OCI-LY7 (cell line): ENCODE data around the gene METTL21A. TPM values are rescaled to one million over a fixed set of nuclear protein-coding genes. Genes with fewer than 3 reads are reported as not detected.
"Not testable (repeated sequence)": the region's sequence is repeated elsewhere in the genome, so short reads cannot be mapped to it uniquely, and the experiment has no call there.

ENCODE experiments used
- BruUV-seq: library from RNA; stranded (reverse); fragments of 400-500 nt; replicated peaks from 2 replicates; lab custom pipeline; 2021; lab: Mats Ljungman, UMichigan
- CTCF ChIA-PET: fragments of 300-600 bp; sonication (Branson Sonifier 250); formaldehyde crosslinking; loops from one replicate; lab custom pipeline; 2022; ENCODE audit warnings: antibody characterized with exemption; ENCODE audit not compliant: unreplicated experiment; lab: Charles Lee
- POLR2A ChIA-PET: fragments of 300-600 bp; sonication (Branson Sonifier 250); formaldehyde crosslinking; loops from one replicate; lab custom pipeline; 2022; ENCODE audit warnings: antibody characterized with exemption; lab: Charles Lee
- DNase-seq: peaks from one replicate; pipeline ENCODE4 v3.0.0-alpha.2; 2015; ENCODE audit warnings: low spot score
- H2AFZ ChIP-seq: fragments of 200-600 bp; sonication (generic), shearing (Covaris generic); 2 replicates; pipeline ENCODE4 v1.6.1; 2014; ENCODE audit warnings: mild to moderate bottlenecking, antibody characterized with exemption, low read length, moderate library complexity
- H3K27ac ChIP-seq: fragments of 200-600 bp; sonication (generic); 2 replicates; pipeline ENCODE4 v1.5.1; 2014; ENCODE audit warnings: mixed run types, low read depth, mild to moderate bottlenecking, moderate library complexity, low read length, inconsistent platforms; ENCODE audit not compliant: poor library complexity, severe bottlenecking
- H3K36me3 ChIP-seq: fragments of 200-600 bp; sonication (generic); 2 replicates; pipeline ENCODE4 v1.6.1; 2014; ENCODE audit warnings: mild to moderate bottlenecking, antibody characterized with exemption, low read length, moderate library complexity, mixed read lengths; ENCODE audit not compliant: insufficient read depth
- H3K4me1 ChIP-seq: fragments of 200-600 bp; sonication (generic); 2 replicates; pipeline ENCODE4 v1.5.1; 2014; ENCODE audit warnings: mild to moderate bottlenecking, low read length; ENCODE audit not compliant: insufficient read depth, poor library complexity, severe bottlenecking
- H3K4me2 ChIP-seq: fragments of 200-600 bp; sonication (generic); 2 replicates; pipeline ENCODE4 v1.6.1; 2014; ENCODE audit warnings: mild to moderate bottlenecking, low read length
- H3K4me3 ChIP-seq: fragments of 200-600 bp; sonication (generic); 2 replicates; pipeline ENCODE4 v1.5.1; 2014; ENCODE audit warnings: mild to moderate bottlenecking, low read depth, low read length; ENCODE audit not compliant: poor library complexity, severe bottlenecking
- H3K79me2 ChIP-seq: fragments of 200-600 bp; sonication (generic); 2 replicates; pipeline ENCODE4 v1.6.1; 2016; ENCODE audit warnings: low read depth, mild to moderate bottlenecking, low read length, moderate library complexity, mixed read lengths; ENCODE audit not compliant: insufficient read depth
- H3K9me2 ChIP-seq: fragments of 200-600 bp; sonication (generic); 2 replicates; pipeline ENCODE4 v1.6.1; 2016; ENCODE audit warnings: mild to moderate bottlenecking, low read length, mixed read lengths; ENCODE audit not compliant: insufficient read depth
- H3K9me3 ChIP-seq: fragments of 200-600 bp; sonication (generic); 2 replicates; pipeline ENCODE4 v1.6.1; 2014; ENCODE audit warnings: mild to moderate bottlenecking, mixed run types, low read length, mixed read lengths
- H4K20me1 ChIP-seq: fragments of 200-600 bp; sonication (generic); 2 replicates; pipeline ENCODE4 v1.6.1; 2014; ENCODE audit warnings: mild to moderate bottlenecking, antibody characterized with exemption, low read length, moderate library complexity, mixed read lengths; ENCODE audit not compliant: insufficient read depth
- EZH2phosphoT487 ChIP-seq: fragments of 200-600 bp; sonication (generic); IDR thresholded peaks from 2 replicates; pipeline ENCODE4 v1.6.1; 2018; ENCODE audit warnings: low read depth, borderline replicate concordance, mild to moderate bottlenecking, mixed run types, antibody characterized with exemption, low read length, moderate library complexity, mixed read lengths
- intact Hi-C: fragments of 100-400 bp; cut with micrococcal nuclease; formaldehyde crosslinking; loops from one replicate; pipeline ENCODE4 v1.10.0; 2022; ENCODE audit not compliant: unreplicated experiment
- total RNA-seq, 2 experiments: library from RNA; depleted of rRNA in 1 of 2; stranded (reverse); fragments of >200 nt in 1 of 2; shearing (Covaris generic) in 1 of 2; gene quantifications; 2 replicates each; pipeline ENCODE4 v1.2.3, GENCODE V29; 2014 to 2022
- TF ChIP-seq, protein P1 (sequence below): fragments of 200-600 bp; sonication (generic); conservative IDR thresholded peaks from 2 replicates; pipeline ENCODE4 v1.5.1; 2014; ENCODE audit warnings: mild to moderate bottlenecking, antibody characterized with exemption, low read length, moderate library complexity, mixed read lengths

The METTL21A gene
- total RNA-seq, 2 experiments from 2014 or later, result 55.2 to 58.9 TPM

DNA sequence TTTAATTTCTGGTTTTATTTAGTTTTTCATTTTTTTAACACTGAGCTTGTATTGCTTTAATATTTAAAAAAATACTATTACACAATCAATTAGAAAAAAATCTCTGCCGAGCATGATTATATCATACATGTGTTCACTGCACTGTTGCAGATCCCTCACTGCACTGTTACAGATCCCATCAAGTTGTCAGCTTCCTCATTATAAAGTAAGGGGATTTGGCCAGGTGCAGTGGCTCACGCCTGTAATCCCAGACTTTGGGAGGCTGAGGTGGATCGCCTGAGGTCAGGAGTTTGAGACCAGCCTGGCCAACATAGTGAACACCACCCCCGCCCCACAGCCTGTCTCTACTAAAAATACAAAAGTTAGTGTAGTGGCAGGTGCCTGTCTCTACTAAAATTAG, 33.0 kb upstream of the METTL21A start:
- ChIA-PET POLR2A (interaction anchor here (0.7 to 2.4 kb wide), 11 partner anchors 9 to 177 kb away, joined by 3 to 12 read pairs (median 4); partner anchors contain the start of genes CCNYL1 and METTL21A), CTCF (interaction anchor here (0.7 to 1.2 kb wide), 2 partner anchors 32 to 33 kb away, joined by 3 to 5 read pairs; partner anchors contain the start of gene METTL21A)
- DNase-seq, result no peak
- H3K4me3 ChIP-seq, result peak overlapping the region; percentile 27
- H3K9me3 ChIP-seq, result no peaks in the 10 kb centered on the region
- H4K20me1 ChIP-seq, result no peaks in the 10 kb centered on the region
- no peaks in the 10 kb centered on the region for H3K36me3 ChIP-seq
- H3K4me1 ChIP-seq, result peaks cover 59% of the 10 kb centered on the region
- H3K4me2 ChIP-seq, result peak overlapping the region; percentile 69
- H2AFZ ChIP-seq, result peak overlapping the region; percentile 87
- TF ChIP-seq, protein P1, sequence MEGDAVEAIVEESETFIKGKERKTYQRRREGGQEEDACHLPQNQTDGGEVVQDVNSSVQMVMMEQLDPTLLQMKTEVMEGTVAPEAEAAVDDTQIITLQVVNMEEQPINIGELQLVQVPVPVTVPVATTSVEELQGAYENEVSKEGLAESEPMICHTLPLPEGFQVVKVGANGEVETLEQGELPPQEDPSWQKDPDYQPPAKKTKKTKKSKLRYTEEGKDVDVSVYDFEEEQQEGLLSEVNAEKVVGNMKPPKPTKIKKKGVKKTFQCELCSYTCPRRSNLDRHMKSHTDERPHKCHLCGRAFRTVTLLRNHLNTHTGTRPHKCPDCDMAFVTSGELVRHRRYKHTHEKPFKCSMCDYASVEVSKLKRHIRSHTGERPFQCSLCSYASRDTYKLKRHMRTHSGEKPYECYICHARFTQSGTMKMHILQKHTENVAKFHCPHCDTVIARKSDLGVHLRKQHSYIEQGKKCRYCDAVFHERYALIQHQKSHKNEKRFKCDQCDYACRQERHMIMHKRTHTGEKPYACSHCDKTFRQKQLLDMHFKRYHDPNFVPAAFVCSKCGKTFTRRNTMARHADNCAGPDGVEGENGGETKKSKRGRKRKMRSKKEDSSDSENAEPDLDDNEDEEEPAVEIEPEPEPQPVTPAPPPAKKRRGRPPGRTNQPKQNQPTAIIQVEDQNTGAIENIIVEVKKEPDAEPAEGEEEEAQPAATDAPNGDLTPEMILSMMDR, result no peak
- no peak for TF ChIP-seq EZH2phosphoT487
- H3K9me2 ChIP-seq, result no peaks in the 10 kb centered on the region
- peak overlapping the region; percentile 75 for H3K27ac ChIP-seq
- intact Hi-C loops, result loop anchor here (1.0 kb wide), 1 partner anchor 31 kb away; no protein-coding TSS in a partner anchor
- H3K79me2 ChIP-seq, result no peaks in the 10 kb centered on the region
- no TSS peak for BruUV-seq

DNA sequence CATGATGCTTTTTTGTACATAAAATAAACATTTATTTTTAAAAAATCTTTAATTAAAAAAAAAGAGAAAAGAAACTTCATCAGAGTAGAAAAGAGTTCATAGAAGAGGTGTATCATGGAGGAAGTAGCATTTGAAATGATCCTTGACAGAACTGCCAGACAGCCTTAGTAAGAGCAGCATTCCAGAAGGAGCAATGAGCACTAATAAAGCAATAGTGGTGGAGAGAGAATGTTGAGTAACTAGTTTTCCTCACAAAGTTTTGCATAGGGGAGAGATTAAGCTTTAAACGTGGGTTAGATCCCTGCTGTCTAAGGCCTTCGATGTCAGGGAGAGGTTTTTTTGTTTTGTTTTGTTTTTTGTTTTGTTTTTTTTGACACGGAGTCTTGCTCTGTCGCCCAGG, 29.8 kb upstream of the METTL21A start:
- ChIA-PET CTCF (no interaction called here), POLR2A (no interaction called here)
- BruUV-seq, result no TSS peak
- H3K4me2 ChIP-seq, result no peak overlapping the region
- peaks cover 40% of the 10 kb centered on the region for H3K4me1 ChIP-seq
- no peaks in the 10 kb centered on the region for H3K9me3 ChIP-seq
- H2AFZ ChIP-seq, result no peak overlapping the region
- H3K27ac ChIP-seq, result no peak overlapping the region
- H3K9me2 ChIP-seq, result no peaks in the 10 kb centered on the region
- H3K79me2 ChIP-seq, result no peaks in the 10 kb centered on the region
- no peaks in the 10 kb centered on the region for H4K20me1 ChIP-seq
- H3K4me3 ChIP-seq, result no peak overlapping the region
- intact Hi-C loops, result no loop called here
- no peak for DNase-seq
- TF ChIP-seq, protein P1, result no peak
- TF ChIP-seq EZH2phosphoT487, result no peak
- no peaks in the 10 kb centered on the region for H3K36me3 ChIP-seq

DNA sequence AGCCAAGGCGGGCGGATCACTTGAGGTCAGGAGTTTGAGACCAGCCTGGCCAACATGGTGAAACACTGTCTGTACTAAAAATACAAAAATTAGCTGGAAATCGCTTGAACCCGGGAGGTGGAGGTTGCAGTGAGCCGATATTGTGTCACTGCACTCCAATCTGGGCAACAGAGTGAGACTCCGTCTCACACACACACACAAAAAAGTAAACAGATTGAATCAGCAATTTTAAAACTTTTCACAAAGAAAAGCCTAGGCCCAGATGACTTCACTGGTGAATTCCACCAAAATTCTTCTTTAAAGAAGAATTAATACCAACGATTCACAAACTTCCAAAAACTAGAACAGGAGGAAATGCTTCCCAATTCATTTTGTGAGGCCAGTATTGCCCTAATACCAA, 21.4 kb upstream of the METTL21A start:
- H3K27ac ChIP-seq, H3K36me3 ChIP-seq, H3K9me2 ChIP-seq, DNase-seq, H3K4me3 ChIP-seq, H3K9me3 ChIP-seq, H3K79me2 ChIP-seq, BruUV-seq, H4K20me1 ChIP-seq, H3K4me1 ChIP-seq, intact Hi-C loops, H3K4me2 ChIP-seq, CTCF ChIA-PET, H2AFZ ChIP-seq: not testable (repeated sequence)
- POLR2A ChIA-PET, result interaction anchor here (0.7 to 1.7 kb wide), 3 partner anchors 10 to 102 kb away, joined by 3 to 8 read pairs (median 5); no protein-coding TSS in a partner anchor
